Keratinocyte (primary cell): ENCODE results near the gene ACADSB.

Source experiments
- CTCF ChIP-seq, 3 experiments: IDR thresholded peaks in 1 of 3; conservative IDR thresholded peaks in 1 of 3; optimal IDR thresholded peaks in 1 of 3; 2 replicates in 2 of 3; 3 replicates in 1 of 3; pipeline versions ENCODE3 to v1.5.1; 2011; ENCODE audit warnings: low read length in 3 of 3, mild to moderate bottlenecking in 3 of 3, moderate library complexity in 2 of 3, control low read depth in 1 of 3, inconsistent platforms in 1 of 3; ENCODE audit not compliant: insufficient read depth in 2 of 3; ENCODE audit errors: extremely low read depth in 1 of 3
- EZH2 ChIP-seq: IDR thresholded peaks from one replicate; pipeline ENCODE4 v1.6.1; 2012; ENCODE audit warnings: inconsistent platforms, mild to moderate bottlenecking, low read length, moderate library complexity

GRCh38 chr10:123017421-123018165 lies 8.8 kb downstream of the ACADSB start:
- no peak for TF ChIP-seq CTCF (optimal IDR thresholded peaks at IDR 0.05 in 1 of 3, IDR thresholded peaks at IDR 0.05 in 1 of 3, conservative IDR thresholded peaks at IDR 0.05 in 1 of 3; ENCODE audit: extremely low read depth in 1 of 3, insufficient read depth in 2 of 3, low read length in 3 of 3)
- no peak for TF ChIP-seq EZH2
